HG02623 (cell line): ENCODE measurements around the gene PLSCR2.
"Not testable (repeated sequence)": the region's sequence is repeated elsewhere in the genome, so short reads cannot be mapped to it uniquely, and the experiment has no call there.

Experiments
- ATAC-seq: cut with Tn5 transposase; IDR thresholded peaks from one replicate; pipeline ENCODE4 v1.9.1; 2021; ENCODE audit warnings: moderate library complexity; ENCODE audit not compliant: unreplicated experiment

The PLSCR2 gene

GRCh38 chr3:146491303-146491702 lies 21.9 kb upstream of the PLSCR2 start:
- no peak for ATAC-seq

GRCh38 chr3:146485297-146485696 lies 15.9 kb upstream of the PLSCR2 start:
- ATAC-seq, result no peak

GRCh38 chr3:146476094-146476740 lies 6.9 kb upstream of the PLSCR2 start:
- ATAC-seq, result no peak

GRCh38 chr3:146474976-146475375 lies 5.6 kb upstream of the PLSCR2 start:
- not testable (repeated sequence) for ATAC-seq

GRCh38 chr3:146473726-146474125 lies 4.4 kb upstream of the PLSCR2 start:
- no peak for ATAC-seq

- ATAC-seq, result no peak
These were observed 3.2 kb upstream of the PLSCR2 start for GRCh38 chr3:146472611-146473010.

- no peak for ATAC-seq
These were observed 1.7 kb upstream of the PLSCR2 start for GRCh38 chr3:146471012-146471411.

GRCh38 chr3:146470425-146470990 lies 1.1 kb upstream of the PLSCR2 start:
- ATAC-seq, result no peak

- no peak for ATAC-seq
These were observed 651 bp downstream of the PLSCR2 start for GRCh38 chr3:146468671-146469149.

GRCh38 chr3:146468234-146468633 lies 1.1 kb downstream of the PLSCR2 start:
- ATAC-seq, result no peak

- no peak for ATAC-seq
These were observed 2.8 kb downstream of the PLSCR2 start for GRCh38 chr3:146466604-146467003.

GRCh38 chr3:146465693-146466465 lies 3.5 kb downstream of the PLSCR2 start:
- ATAC-seq, result no peak

- no peak for ATAC-seq
These were observed 4.6 kb downstream of the PLSCR2 start for GRCh38 chr3:146464783-146465182.

- no peak for ATAC-seq
These were observed 5.3 kb downstream of the PLSCR2 start for GRCh38 chr3:146464005-146464595.

- no peak for ATAC-seq
These were observed 14.6 kb downstream of the PLSCR2 start for GRCh38 chr3:146454796-146455195.

GRCh38 chr3:146449613-146450012 lies 19.7 kb downstream of the PLSCR2 start:
- ATAC-seq, result no peak

GRCh38 chr3:146449076-146449475 lies 20.3 kb downstream of the PLSCR2 start:
- ATAC-seq, result no peak

GRCh38 chr3:146446026-146446425 lies 23.3 kb downstream of the PLSCR2 start:
- no peak for ATAC-seq

GRCh38 chr3:146440310-146440709 lies 29.1 kb downstream of the PLSCR2 start:
- ATAC-seq, result not testable (repeated sequence)

GRCh38 chr3:146432066-146432465 lies 37.3 kb downstream of the PLSCR2 start:
- no peak for ATAC-seq

- ATAC-seq, result no peak
These were observed 38.1 kb downstream of the PLSCR2 start for GRCh38 chr3:146431240-146431639.

GRCh38 chr3:146425341-146425740 lies 44.0 kb downstream of the PLSCR2 start:
- no peak for ATAC-seq
